Measurements from ENCODE around the gene KIF26A. TPM values are rescaled to one million over a fixed set of nuclear protein-coding genes. Genes with fewer than 3 reads are reported as not detected.

Gene KIF26A
- total RNA-seq, 1 experiment from 2014 or later = 5.5 TPM

GRCh38 chr14:104195361-104195760 is 57.0 kb downstream of the KIF26A start:
- H3K9me3 ChIP-seq = no peaks in the 10 kb centered on the region
- H3K4me3 ChIP-seq (ENCODE audit: low read depth, low read length) = no peak overlapping the region
- BruUV-seq (replicated peaks) = no TSS peak
- H3K9me3 Mint-ChIP-seq (ENCODE audit: unreplicated experiment) = no peaks in the 10 kb centered on the region
- no peaks in the 10 kb centered on the region; the same call in none of the 2 replicates for H3K27me3 ChIP-seq (replicated peaks; ENCODE audit: control insufficient read depth, insufficient read depth, low read length)
- H3K36me3 Mint-ChIP-seq (ENCODE audit: insufficient read depth, unreplicated experiment) = no peaks in the 10 kb centered on the region
- no peak overlapping the region for H3K27ac Mint-ChIP-seq (ENCODE audit: unreplicated experiment)
- intact Hi-C loops (cut with micrococcal nuclease; ENCODE audit: unreplicated experiment) = no loop called here
- H3K4me3 Mint-ChIP-seq (ENCODE audit: unreplicated experiment) = no peak overlapping the region
- TF ChIP-seq CTCF (IDR thresholded peaks at IDR 0.05; ENCODE audit: insufficient read depth in 1 of 2, low read depth in 1 of 2, low read length in 1 of 2, severe bottlenecking in 1 of 2, unreplicated experiment in 1 of 2) = no peak
- ChIA-PET CTCF (no interaction called here), POLR2A (no interaction called here)
- peaks cover 7% of the 10 kb centered on the region for H3K27me3 Mint-ChIP-seq (ENCODE audit: insufficient read depth, unreplicated experiment)
- no peaks in the 10 kb centered on the region for H3K36me3 ChIP-seq (ENCODE audit: control insufficient read depth, insufficient read depth, low read length)
- H3K4me1 ChIP-seq = no peaks in the 10 kb centered on the region
- H3K4me1 Mint-ChIP-seq (ENCODE audit: low read depth, unreplicated experiment) = no peaks in the 10 kb centered on the region
- no peak for DNase-seq

GRCh38 chr14:104195878-104196277 is 57.5 kb downstream of the KIF26A start:
- Mint-ChIP-seq H3K4me1 (ENCODE audit: low read depth, unreplicated experiment) (no peaks in the 10 kb centered on the region), H3K27ac (ENCODE audit: unreplicated experiment) (no peak overlapping the region), H3K9me3 (ENCODE audit: unreplicated experiment) (no peaks in the 10 kb centered on the region), H3K27me3 (ENCODE audit: insufficient read depth, unreplicated experiment) (peaks cover 7% of the 10 kb centered on the region), H3K36me3 (ENCODE audit: insufficient read depth, unreplicated experiment) (no peaks in the 10 kb centered on the region), H3K4me3 (ENCODE audit: unreplicated experiment) (no peak overlapping the region)
- intact Hi-C loops (cut with micrococcal nuclease; ENCODE audit: unreplicated experiment) = no loop called here
- Histone ChIP-seq H3K4me1 (no peaks in the 10 kb centered on the region), H3K36me3 (ENCODE audit: control insufficient read depth, insufficient read depth, low read length) (no peaks in the 10 kb centered on the region), H3K9me3 (no peaks in the 10 kb centered on the region), H3K4me3 (ENCODE audit: low read depth, low read length) (no peak overlapping the region), H3K27me3 (replicated peaks; ENCODE audit: control insufficient read depth, insufficient read depth, low read length) (no peaks in the 10 kb centered on the region; the same call in none of the 2 replicates)
- BruUV-seq (replicated peaks) = no TSS peak
- no peak for TF ChIP-seq CTCF (IDR thresholded peaks at IDR 0.05; ENCODE audit: insufficient read depth in 1 of 2, low read depth in 1 of 2, low read length in 1 of 2, severe bottlenecking in 1 of 2, unreplicated experiment in 1 of 2)
- ChIA-PET POLR2A (no interaction called here), CTCF (no interaction called here)
- no peak for DNase-seq

- no peak for TF ChIP-seq CTCF (IDR thresholded peaks at IDR 0.05; ENCODE audit: insufficient read depth in 1 of 2, low read depth in 1 of 2, low read length in 1 of 2, severe bottlenecking in 1 of 2, unreplicated experiment in 1 of 2)
- Mint-ChIP-seq H3K36me3 (ENCODE audit: insufficient read depth, unreplicated experiment) (no peaks in the 10 kb centered on the region), H3K9me3 (ENCODE audit: unreplicated experiment) (no peaks in the 10 kb centered on the region), H3K4me3 (ENCODE audit: unreplicated experiment) (no peak overlapping the region), H3K4me1 (ENCODE audit: low read depth, unreplicated experiment) (no peaks in the 10 kb centered on the region), H3K27ac (ENCODE audit: unreplicated experiment) (no peak overlapping the region), H3K27me3 (ENCODE audit: insufficient read depth, unreplicated experiment) (peaks cover 7% of the 10 kb centered on the region)
- no TSS peak for BruUV-seq (replicated peaks)
- intact Hi-C loops (cut with micrococcal nuclease; ENCODE audit: unreplicated experiment) = no loop called here
- POLR2A ChIA-PET = no interaction called here
- Histone ChIP-seq H3K36me3 (ENCODE audit: control insufficient read depth, insufficient read depth, low read length) (no peaks in the 10 kb centered on the region), H3K9me3 (no peaks in the 10 kb centered on the region), H3K27me3 (replicated peaks; ENCODE audit: control insufficient read depth, insufficient read depth, low read length) (no peaks in the 10 kb centered on the region; the same call in 1 of the 2 replicates), H3K4me3 (ENCODE audit: low read depth, low read length) (no peak overlapping the region), H3K4me1 (no peaks in the 10 kb centered on the region)
- DNase-seq = no peak
- CTCF ChIA-PET = no interaction called here
Observed at GRCh38 chr14:104196461-104197140, 58.2 kb downstream of the KIF26A start.
